ENCODE measurements around the gene CRIP3.

- TF ChIP-seq CTCF (IDR thresholded peaks at IDR 0.05; ENCODE audit: low read depth, low read length, missing input control) = no peak
- TF ChIP-seq FOXA1 (IDR thresholded peaks at IDR 0.05) = no peak
- no peak for TF ChIP-seq SP1 (IDR thresholded peaks at IDR 0.05)
- TF ChIP-seq GABPA (IDR thresholded peaks at IDR 0.05 in 1 of 2, conservative IDR thresholded peaks at IDR 0.05 in 1 of 2) = no peak
- TF ChIP-seq JUND (IDR thresholded peaks at IDR 0.05) = no peak
- no peak for TF ChIP-seq RAD21 (IDR thresholded peaks at IDR 0.05)
- TF ChIP-seq ZBTB33 (IDR thresholded peaks at IDR 0.05) = no peak
- TF ChIP-seq REST (IDR thresholded peaks at IDR 0.05) = no peak
- TF ChIP-seq MAX (IDR thresholded peaks at IDR 0.05) = no peak
- peak in 1 of 2 donors; percentile 9 for TF ChIP-seq RXRA (IDR thresholded peaks at IDR 0.05)
- no peak for TF ChIP-seq TAF1 (conservative IDR thresholded peaks at IDR 0.05)
- TF ChIP-seq EGR1 (IDR thresholded peaks at IDR 0.05; ENCODE audit: low read depth in 2 of 2) = no peak
Observed at GRCh38 chr6:43328528-43328927, 19.9 kb upstream of the CRIP3 start.
